ENCODE measurements around the gene ADNP. TPM values are rescaled to one million over a fixed set of nuclear protein-coding genes. Genes with fewer than 3 reads are reported as not detected.

Gene ADNP
- 23.8 and 29.5 TPM in 2 replicates for total RNA-seq

GRCh38 chr20:50931306-50932015, at the start of gene ADNP:
Gene ADNP, minus strand, starts transcription at chr20:50931437. Its CDS starts 27,441 bp downstream, at chr20:50903996.

GRCh38 chr20:50958615-50959542, 27.6 kb upstream of the ADNP start, which contains the start of gene MOCS3:
Gene MOCS3, plus strand, starts transcription at chr20:50958818. Its CDS starts 25 bp downstream, at chr20:50958843.

GRCh38 chr20:50957798-50958614, 26.8 kb upstream of the ADNP start, which contains the start of gene DPM1:
Gene DPM1, minus strand, starts transcription at chr20:50958532. Its CDS starts 9 bp downstream, at chr20:50958523.

Small RNA genes within 50 kb of the gene (small RNA-seq; reads per million reads assigned to genes)
- gene TMSB4XP6, result not detected

Other genes with a start within 250 kb of the ADNP start
- gene RIPOR3, start 239.9 kb downstream of the ADNP start, total RNA-seq, result 29.3 and 50.8 TPM in 2 replicates
- 0.12 and 0.16 TPM in 2 replicates for gene PARD6B, start 199.9 kb downstream of the ADNP start, total RNA-seq
- 10.2 and 15.1 TPM in 2 replicates for gene BCAS4, start 136.4 kb downstream of the ADNP start, total RNA-seq
- gene DPM1, start 27.1 kb upstream of the ADNP start, total RNA-seq, result 32.3 and 43.2 TPM in 2 replicates
- 11.1 and 11.2 TPM in 2 replicates for gene MOCS3, start 27.4 kb upstream of the ADNP start, total RNA-seq
- 3.2 and 7.0 TPM in 2 replicates for gene KCNG1, start 91.7 kb upstream of the ADNP start, total RNA-seq